Body of pancreas (tissue), 4 donors: ENCODE measurements around the gene LMO1.

Source experiments
- CTCF ChIP-seq, 7 experiments: fragments of 450-650 bp in 4 of 7; fragments of 200-600 bp in 3 of 7; sonication (generic) in 3 of 7; IDR thresholded peaks; one replicate each; pipeline ENCODE4 v1.5.1; 2016 to 2019; ENCODE audit warnings: antibody characterized with exemption in 7 of 7
- POLR2A ChIP-seq, 3 donors: fragments of 450-650 bp; IDR thresholded peaks; one replicate each; pipeline ENCODE4 v1.6.1; 2016; ENCODE audit warnings: antibody characterized with exemption in 3 of 3, mild to moderate bottlenecking in 2 of 3

- TF ChIP-seq POLR2A (IDR thresholded peaks at IDR 0.05) (no peak), CTCF (IDR thresholded peaks at IDR 0.05) (no peak)
Observed at GRCh38 chr11:8178297-8178696, 85.4 kb downstream of the LMO1 start.
